Activated naive CD8-positive, alpha-beta T cell treated with anti-CD3 and anti-CD28 coated beads for 36 hours (primary cell): ENCODE measurements around the gene OR56A3. TPM values are rescaled to one million over a fixed set of nuclear protein-coding genes. Genes with fewer than 3 reads are reported as not detected.

ENCODE experiments used
- total RNA-seq, 2 experiments: library from RNA; stranded (reverse); gene quantifications; one replicate each; pipeline ENCODE4 v1.2.3, GENCODE V29; 2021

OR56A3 gene
- total RNA-seq, 2 experiments from 2014 or later: not detected

Other genes with a start within 250 kb of the OR56A3 start
- gene OR56B1, start 205.8 kb upstream of the OR56A3 start, total RNA-seq: under 1 TPM; 0.10 to 0.16 TPM
- gene OR52N4, start 188.0 kb upstream of the OR56A3 start, total RNA-seq: under 1 TPM; 0.35 to 0.40 TPM
- not detected for gene OR52N5, start 158.9 kb upstream of the OR56A3 start, total RNA-seq
- not detected for gene OR52N1, start 151.0 kb upstream of the OR56A3 start, total RNA-seq
- gene OR52N2, start 133.3 kb upstream of the OR56A3 start, total RNA-seq: not detected
- not detected for gene OR52E6, start 100.4 kb upstream of the OR56A3 start, total RNA-seq
- not detected for gene OR52E8, start 84.6 kb upstream of the OR56A3 start, total RNA-seq
- not detected for gene OR52E4, start 61.6 kb upstream of the OR56A3 start, total RNA-seq
- gene OR52E5, start 49.0 kb upstream of the OR56A3 start, total RNA-seq: not detected
- not detected for gene OR56A5, start 26.2 kb downstream of the OR56A3 start, total RNA-seq
- gene OR52L1, start 44.7 kb downstream of the OR56A3 start, total RNA-seq: not detected
- not detected for gene OR56A4, start 64.7 kb downstream of the OR56A3 start, total RNA-seq
- gene OR56A1, start 88.5 kb downstream of the OR56A3 start, total RNA-seq: not detected
- gene OR56B4, start 165.4 kb downstream of the OR56A3 start, total RNA-seq: not detected
- not detected for gene OR52B2, start 228.1 kb downstream of the OR56A3 start, total RNA-seq